IPS-15b (cell line): ENCODE results near the gene CLEC1B.
"Not testable (repeated sequence)": the region's sequence is repeated elsewhere in the genome, so short reads cannot be mapped to it uniquely, and the experiment has no call there.

Source experiments
- H3K27me3 ChIP-seq: one replicate; pipeline ENCODE4 v1.6.1; 2013; ENCODE audit warnings: low read length; ENCODE audit not compliant: control insufficient read depth, insufficient read depth
- H3K36me3 ChIP-seq: one replicate; pipeline ENCODE4 v1.6.1; 2013; ENCODE audit warnings: low read length; ENCODE audit not compliant: control insufficient read depth, insufficient read depth
- H3K4me1 ChIP-seq: one replicate; pipeline ENCODE4 v1.6.1; 2013; ENCODE audit warnings: mild to moderate bottlenecking, low read length; ENCODE audit not compliant: control insufficient read depth, insufficient read depth
- H3K4me3 ChIP-seq: one replicate; pipeline ENCODE4 v1.5.1; 2013; ENCODE audit warnings: low read depth, low read length
- H3K9ac ChIP-seq: one replicate; pipeline ENCODE4 v1.6.1; 2013; ENCODE audit warnings: low read depth, mild to moderate bottlenecking, low read length
- H3K9me3 ChIP-seq: one replicate; pipeline ENCODE4 v1.6.1; 2013; ENCODE audit warnings: mild to moderate bottlenecking, low read length; ENCODE audit not compliant: control insufficient read depth, insufficient read depth

CLEC1B gene

DNA sequence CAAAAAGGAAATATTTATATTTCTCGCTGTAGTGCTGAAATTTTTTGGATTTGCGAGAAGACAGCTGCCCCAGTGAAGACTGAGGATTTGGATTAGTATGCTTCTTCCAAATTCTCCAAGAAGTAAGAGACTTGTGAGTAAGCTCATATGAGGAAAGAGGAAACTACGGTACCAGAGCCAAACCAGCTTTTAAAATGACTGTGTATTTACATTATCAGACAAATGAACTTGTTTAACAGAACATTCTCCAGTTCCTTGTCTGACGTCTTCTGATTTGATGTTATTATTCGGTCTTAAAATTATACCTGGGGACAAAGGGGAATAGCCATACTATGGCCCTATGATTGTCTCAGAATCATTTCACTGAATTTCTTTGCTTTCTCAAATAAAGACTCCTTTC is 19.5 kb upstream of the CLEC1B start:
- H3K9ac ChIP-seq = no peak overlapping the region
- no peaks in the 10 kb centered on the region for H3K36me3 ChIP-seq
- H3K4me1 ChIP-seq = peaks cover 7% of the 10 kb centered on the region
- H3K9me3 ChIP-seq = no peaks in the 10 kb centered on the region
- H3K4me3 ChIP-seq = no peak overlapping the region
- no peaks in the 10 kb centered on the region for H3K27me3 ChIP-seq

DNA sequence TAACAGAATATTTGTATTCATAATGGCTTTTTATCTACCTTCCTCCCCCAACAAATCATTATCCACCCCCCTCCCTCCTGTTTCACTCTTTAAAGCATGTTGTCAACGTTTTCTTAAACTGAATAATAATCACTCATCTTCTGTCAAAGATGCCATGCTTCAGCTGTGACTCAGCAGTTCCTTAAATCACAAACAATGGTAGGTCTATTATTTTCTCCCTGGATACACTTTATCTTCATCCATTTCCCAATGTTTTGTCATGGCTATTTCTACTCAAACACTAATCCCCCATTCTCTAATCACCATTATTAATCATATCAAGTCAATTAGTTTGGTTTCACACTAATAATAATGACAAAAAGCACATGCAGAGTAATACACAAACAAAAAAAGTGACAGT is 18.0 kb upstream of the CLEC1B start:
- Histone ChIP-seq H3K9me3 (no peaks in the 10 kb centered on the region), H3K9ac (no peak overlapping the region), H3K36me3 (no peaks in the 10 kb centered on the region), H3K4me3 (no peak overlapping the region), H3K27me3 (no peaks in the 10 kb centered on the region), H3K4me1 (peaks cover 7% of the 10 kb centered on the region)

DNA sequence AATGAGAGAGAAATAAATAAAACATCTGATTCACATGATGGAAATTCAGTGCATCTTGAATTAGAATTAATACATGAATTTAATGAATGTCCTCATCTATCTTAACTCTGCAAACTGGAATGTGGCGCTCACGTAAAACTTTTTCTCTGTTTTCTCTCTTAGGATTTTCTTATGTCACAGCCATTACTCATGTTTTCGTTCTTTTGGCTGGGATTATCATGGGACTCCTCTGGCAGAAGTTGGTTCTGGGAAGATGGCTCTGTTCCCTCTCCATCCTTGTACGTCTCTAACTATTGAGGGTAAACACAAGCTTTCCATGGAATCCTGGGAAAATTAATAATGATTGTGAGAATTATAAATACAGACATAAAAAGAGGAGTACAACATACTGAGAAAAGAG is 16.5 kb upstream of the CLEC1B start:
- no peak overlapping the region for H3K9ac ChIP-seq
- H3K36me3 ChIP-seq = no peaks in the 10 kb centered on the region
- H3K4me3 ChIP-seq = no peak overlapping the region
- no peaks in the 10 kb centered on the region for H3K9me3 ChIP-seq
- no peaks in the 10 kb centered on the region for H3K27me3 ChIP-seq
- H3K4me1 ChIP-seq = peaks cover 7% of the 10 kb centered on the region

DNA sequence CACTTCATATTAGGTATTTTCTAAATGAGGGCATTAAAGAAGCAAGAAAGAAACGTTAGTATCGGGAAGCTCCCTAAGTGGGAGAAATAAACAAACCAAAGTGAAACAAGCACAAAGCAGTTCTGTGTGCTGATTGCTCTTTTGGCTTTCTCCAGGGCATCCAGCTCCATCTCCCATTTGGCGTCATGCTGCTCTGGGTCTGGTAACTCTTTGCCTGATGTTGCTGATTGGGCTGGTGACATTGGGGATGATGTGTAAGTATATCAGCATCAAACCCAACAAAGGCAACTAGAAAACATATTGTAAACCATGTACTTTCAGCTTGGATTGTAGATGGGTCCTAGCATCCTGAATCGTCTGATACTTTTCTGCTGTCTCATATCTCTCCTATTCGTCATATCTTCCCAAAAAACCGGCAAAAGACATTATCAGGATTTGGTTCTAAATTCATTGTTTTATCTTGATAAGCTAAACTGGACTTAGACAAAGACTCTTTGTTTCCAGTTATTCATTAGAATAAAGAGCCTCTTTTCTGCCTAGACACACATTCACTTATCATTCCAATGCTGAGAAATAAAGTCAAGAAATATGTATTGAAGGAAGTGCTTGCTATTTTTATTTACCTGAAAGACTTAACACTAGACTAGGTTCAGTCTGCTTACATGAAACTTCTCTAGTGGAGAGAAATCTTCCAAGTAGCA is 13.9 kb upstream of the CLEC1B start:
- Histone ChIP-seq H3K36me3 (no peaks in the 10 kb centered on the region), H3K9me3 (no peaks in the 10 kb centered on the region), H3K4me1 (peaks cover 7% of the 10 kb centered on the region), H3K9ac (no peak overlapping the region), H3K27me3 (no peaks in the 10 kb centered on the region), H3K4me3 (no peak overlapping the region)

DNA sequence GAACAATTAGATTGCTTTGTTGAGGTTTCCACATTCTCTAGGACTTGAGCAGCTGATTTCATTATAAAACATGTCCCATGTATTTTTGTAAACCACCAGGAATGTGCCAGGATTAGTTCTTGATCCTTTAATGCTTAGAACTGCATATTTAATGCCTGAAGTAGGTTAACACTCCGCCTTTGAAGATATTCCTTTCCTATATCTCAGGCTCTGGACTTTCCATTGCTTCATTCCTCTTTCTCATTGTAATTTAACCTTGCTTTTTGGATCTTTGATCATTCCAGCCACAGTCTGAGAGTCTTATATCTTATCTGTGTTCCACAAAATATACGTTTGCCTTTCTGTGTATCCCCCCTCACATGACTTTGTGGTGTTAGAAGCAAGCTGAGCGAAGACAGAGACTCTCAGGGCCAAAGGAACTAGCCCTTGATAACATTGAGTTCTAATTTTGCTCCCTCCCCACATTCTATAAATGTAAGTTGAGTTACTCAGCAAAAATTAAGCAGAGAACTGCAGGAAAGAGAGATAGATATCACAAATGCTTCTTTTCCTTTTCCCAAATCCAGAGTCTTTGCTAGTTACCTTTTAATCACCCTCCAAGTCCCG is 2.4 kb upstream of the CLEC1B start:
- H3K9ac ChIP-seq = no peak overlapping the region
- H3K9me3 ChIP-seq = no peaks in the 10 kb centered on the region
- H3K27me3 ChIP-seq = no peaks in the 10 kb centered on the region
- H3K36me3 ChIP-seq = no peaks in the 10 kb centered on the region
- H3K4me1 ChIP-seq = no peaks in the 10 kb centered on the region
- H3K4me3 ChIP-seq = no peak overlapping the region

DNA sequence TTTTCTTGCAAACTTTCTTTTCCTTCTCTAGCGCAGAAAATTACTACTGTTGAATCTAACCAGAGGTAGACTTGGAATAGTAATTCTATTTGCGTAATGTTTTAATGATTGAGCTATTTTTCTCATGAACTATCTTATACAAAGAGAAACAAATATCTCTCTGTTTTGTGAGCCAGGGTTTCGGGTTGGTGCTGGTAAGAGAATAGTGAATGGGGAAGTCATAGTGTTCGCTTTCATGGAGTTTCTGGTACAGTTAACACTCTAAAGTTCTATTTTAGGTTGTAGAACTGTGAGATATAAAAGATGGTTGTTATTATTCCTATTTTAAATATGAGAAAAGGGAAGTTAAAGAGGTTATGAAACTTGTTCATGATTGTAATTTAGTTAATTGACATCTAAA is 6.6 kb downstream of the CLEC1B start:
- Histone ChIP-seq H3K4me1 (no peaks in the 10 kb centered on the region), H3K36me3 (no peaks in the 10 kb centered on the region), H3K9ac (no peak overlapping the region), H3K9me3 (no peaks in the 10 kb centered on the region), H3K27me3 (no peaks in the 10 kb centered on the region), H3K4me3 (no peak overlapping the region)

DNA sequence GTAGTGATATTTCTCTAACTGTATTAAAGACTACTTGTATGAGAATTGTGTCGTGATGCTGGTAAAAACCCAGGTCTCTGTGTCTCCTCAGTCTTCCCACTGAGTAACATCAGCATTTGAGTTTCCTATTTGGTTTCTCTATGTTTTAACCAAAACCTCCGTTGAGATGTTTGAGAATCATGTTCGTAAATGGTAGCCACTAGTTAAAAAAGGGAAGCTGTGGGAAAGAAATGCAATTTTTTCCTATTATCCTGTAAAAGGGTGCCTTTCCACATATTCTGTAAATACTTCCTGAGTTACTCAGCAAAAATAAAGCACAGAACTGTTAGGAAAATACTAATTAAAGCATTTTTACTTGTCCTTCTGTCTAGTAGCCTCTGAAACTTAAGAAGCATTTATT is 7.0 kb downstream of the CLEC1B start:
- Histone ChIP-seq H3K4me1 (no peaks in the 10 kb centered on the region), H3K4me3 (no peak overlapping the region)

DNA sequence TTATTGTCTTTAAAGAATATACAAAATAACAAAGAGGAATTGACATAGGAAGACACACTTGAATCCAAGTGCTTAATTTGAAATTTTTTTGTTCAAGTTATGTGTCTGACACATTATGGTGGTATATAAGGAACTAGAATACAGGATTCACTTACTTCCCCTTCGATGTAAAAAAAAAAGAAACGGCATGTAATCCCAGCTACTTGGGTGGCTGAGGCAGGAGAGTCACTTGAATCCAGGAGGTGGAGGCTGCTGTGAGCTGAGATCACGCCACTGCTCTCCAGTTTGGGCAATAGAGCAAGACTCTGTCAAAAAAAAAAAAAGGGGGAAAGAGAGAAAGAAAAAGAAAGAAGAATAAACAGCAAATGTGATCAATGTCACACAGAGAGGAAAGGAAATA is 18.8 kb downstream of the CLEC1B start:
- H3K4me3 ChIP-seq = no peak overlapping the region
- H3K9ac ChIP-seq = no peak overlapping the region
- peaks cover 3% of the 10 kb centered on the region for H3K9me3 ChIP-seq
- H3K36me3 ChIP-seq = no peaks in the 10 kb centered on the region
- no peaks in the 10 kb centered on the region for H3K4me1 ChIP-seq
- H3K27me3 ChIP-seq = no peaks in the 10 kb centered on the region

More for the DNA sequence above, 7.0 kb downstream of the CLEC1B start:
- Histone ChIP-seq H3K9ac (no peak overlapping the region), H3K27me3 (no peaks in the 10 kb centered on the region), H3K9me3 (no peaks in the 10 kb centered on the region), H3K36me3 (no peaks in the 10 kb centered on the region)

DNA sequence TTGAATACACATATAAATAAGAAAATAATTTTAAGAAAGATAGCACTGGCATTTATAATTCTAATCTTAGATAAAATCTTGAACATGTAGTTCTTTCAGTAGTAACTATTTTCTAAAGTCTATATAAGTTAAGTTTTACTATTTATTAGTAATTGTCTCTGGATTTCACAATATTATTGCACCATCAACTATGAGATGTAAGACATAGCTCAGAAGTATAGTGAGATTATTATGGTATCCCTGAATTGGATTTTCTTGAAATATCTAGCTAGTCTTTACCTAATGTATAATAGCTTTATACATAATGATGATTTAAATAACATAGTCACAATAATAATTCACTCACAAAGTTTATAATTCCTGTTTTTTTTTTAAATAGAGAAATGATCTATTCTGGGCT is 21.0 kb downstream of the CLEC1B start:
- Histone ChIP-seq H3K9me3 (peaks cover 6% of the 10 kb centered on the region), H3K27me3 (no peaks in the 10 kb centered on the region), H3K36me3 (no peaks in the 10 kb centered on the region), H3K9ac (no peak overlapping the region), H3K4me3 (no peak overlapping the region), H3K4me1 (no peaks in the 10 kb centered on the region)

DNA sequence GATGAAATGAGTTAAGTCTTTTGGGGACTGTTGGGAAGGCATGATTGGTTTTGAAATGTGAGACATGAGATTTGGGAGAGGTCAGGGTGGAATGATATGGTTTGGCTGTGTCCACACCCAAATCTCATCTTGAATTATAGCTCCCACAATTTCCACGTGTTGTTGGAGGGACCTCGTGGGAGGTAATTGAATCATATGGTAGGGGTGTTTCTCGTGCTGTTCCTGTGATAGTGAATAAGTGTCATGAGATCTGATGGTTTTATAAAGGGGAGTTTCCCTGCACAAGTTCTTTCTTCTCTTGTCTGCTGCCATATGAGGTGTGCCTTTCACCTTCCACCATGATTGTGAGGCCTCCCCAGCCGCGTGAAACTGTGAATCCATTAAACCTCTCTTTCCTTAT is 22.3 kb downstream of the CLEC1B start:
- H3K4me3 ChIP-seq, H3K36me3 ChIP-seq, H3K27me3 ChIP-seq, H3K4me1 ChIP-seq, H3K9ac ChIP-seq, H3K9me3 ChIP-seq: not testable (repeated sequence)

DNA sequence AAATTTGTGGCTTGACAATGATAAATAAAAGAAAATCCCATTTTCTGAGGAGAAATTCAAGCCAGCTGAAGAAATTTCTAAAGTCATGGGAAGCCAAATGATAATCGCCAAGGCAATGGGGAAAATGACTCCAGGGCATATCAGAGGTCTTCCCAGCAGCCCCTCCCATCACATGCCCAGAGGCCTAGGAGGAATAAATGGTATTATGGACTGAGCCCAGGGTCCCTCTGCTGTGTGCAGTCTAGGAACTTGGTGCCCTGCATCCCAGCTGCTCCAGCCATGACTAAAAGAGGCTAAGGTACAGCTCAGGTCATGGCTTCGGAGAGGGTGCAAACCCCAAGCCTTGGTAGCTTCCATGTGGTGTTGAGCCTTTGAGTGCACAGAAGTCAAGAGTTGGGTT is 23.3 kb downstream of the CLEC1B start:
- no peaks in the 10 kb centered on the region for H3K27me3 ChIP-seq
- no peak overlapping the region for H3K4me3 ChIP-seq
- no peaks in the 10 kb centered on the region for H3K4me1 ChIP-seq
- H3K9me3 ChIP-seq = peaks cover 6% of the 10 kb centered on the region
- H3K9ac ChIP-seq = no peak overlapping the region
- H3K36me3 ChIP-seq = no peaks in the 10 kb centered on the region

DNA sequence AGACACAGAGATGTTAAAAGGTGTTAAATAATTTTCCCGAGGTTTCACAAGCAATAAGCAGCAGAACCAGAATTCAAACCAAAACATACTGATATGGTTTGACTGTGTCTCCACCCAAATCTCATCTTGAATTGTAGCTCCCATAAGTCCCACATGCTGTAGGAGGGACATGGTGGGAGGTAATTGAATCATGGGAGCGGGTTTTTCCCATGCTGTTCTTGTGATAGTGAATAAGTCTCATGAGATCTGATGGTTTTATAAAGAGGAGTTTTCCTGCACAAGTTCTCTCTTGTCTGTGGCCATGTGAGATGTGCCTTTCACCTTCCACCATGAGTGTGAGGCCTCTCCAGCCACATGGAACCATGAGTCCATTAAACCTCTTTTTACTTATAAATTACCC is 24.2 kb downstream of the CLEC1B start:
- not testable (repeated sequence) for H3K27me3 ChIP-seq, H3K9me3 ChIP-seq, H3K4me3 ChIP-seq, H3K9ac ChIP-seq, H3K36me3 ChIP-seq, H3K4me1 ChIP-seq
